Neural crest cell (in vitro differentiated cells): Measurements from ENCODE around the gene NR5A2. TPM values are rescaled to one million over a fixed set of nuclear protein-coding genes. Genes with fewer than 3 reads are reported as not detected.

Source experiments
- DNase-seq: peaks from one replicate; pipeline ENCODE4 v3.0.0; 2021; ENCODE audit warnings: low read depth, mixed read lengths, low spot score
- H3K27ac Mint-ChIP-seq: one replicate; pipeline ENCODE4 v1.8.0; 2021; ENCODE audit warnings: mild to moderate bottlenecking, mixed read lengths; ENCODE audit not compliant: unreplicated experiment
- H3K27me3 Mint-ChIP-seq: 2 replicates; pipeline ENCODE4 v1.8.0; 2021; ENCODE audit warnings: low read depth, mild to moderate bottlenecking, mixed read lengths
- H3K36me3 Mint-ChIP-seq: 2 replicates; pipeline ENCODE4 v1.8.0; 2021; ENCODE audit warnings: low read depth, mild to moderate bottlenecking, mixed read lengths
- H3K4me1 Mint-ChIP-seq: 2 replicates; pipeline ENCODE4 v1.8.0; 2021; ENCODE audit warnings: mixed read lengths
- H3K4me3 Mint-ChIP-seq: one replicate; pipeline ENCODE4 v1.8.0; 2021; ENCODE audit warnings: mild to moderate bottlenecking, mixed read lengths
- H3K9me3 Mint-ChIP-seq: 2 replicates; pipeline ENCODE4 v1.8.0; 2021; ENCODE audit warnings: mixed read lengths
- total RNA-seq: library from RNA; stranded (reverse); gene quantifications from 2 replicates; pipeline ENCODE4 v1.2.1, GENCODE V29; 2021
- TF ChIP-seq, protein P1 (sequence below): fragments of 200-600 bp; sonication (generic); conservative IDR thresholded peaks from 2 replicates; pipeline ENCODE4 v1.5.0; 2021; ENCODE audit warnings: antibody characterized with exemption, mild to moderate bottlenecking

The NR5A2 gene
- total RNA-seq, 1 donor from 2014 or later, result not detected

DNA sequence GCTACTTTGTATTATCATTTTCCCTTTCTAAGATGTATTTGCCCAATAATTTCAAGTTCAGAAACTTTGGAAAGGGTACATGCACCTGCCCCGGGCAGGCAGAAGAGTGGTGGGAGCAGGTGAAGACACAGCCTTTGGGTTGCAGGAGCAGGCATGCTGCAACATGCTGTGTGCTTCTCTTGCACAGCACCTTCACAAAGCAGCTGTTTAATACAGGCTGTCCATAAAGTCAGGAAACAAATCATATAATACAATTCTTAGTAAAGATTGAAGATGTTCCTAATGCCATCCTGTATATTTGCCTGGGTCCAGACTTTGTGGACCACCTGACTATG is 199.4 kb downstream of the NR5A2 start:
- H3K27me3 Mint-ChIP-seq, result no peaks in the 10 kb centered on the region
- peaks cover 56% of the 10 kb centered on the region for H3K4me1 Mint-ChIP-seq
- no peak overlapping the region for H3K27ac Mint-ChIP-seq

More for the DNA sequence above, 199.4 kb downstream of the NR5A2 start:
- no peak for DNase-seq
- H3K9me3 Mint-ChIP-seq, result peaks cover 4% of the 10 kb centered on the region
- H3K4me3 Mint-ChIP-seq, result peak overlapping the region; percentile 52
- H3K36me3 Mint-ChIP-seq, result no peaks in the 10 kb centered on the region
- TF ChIP-seq, protein P1, sequence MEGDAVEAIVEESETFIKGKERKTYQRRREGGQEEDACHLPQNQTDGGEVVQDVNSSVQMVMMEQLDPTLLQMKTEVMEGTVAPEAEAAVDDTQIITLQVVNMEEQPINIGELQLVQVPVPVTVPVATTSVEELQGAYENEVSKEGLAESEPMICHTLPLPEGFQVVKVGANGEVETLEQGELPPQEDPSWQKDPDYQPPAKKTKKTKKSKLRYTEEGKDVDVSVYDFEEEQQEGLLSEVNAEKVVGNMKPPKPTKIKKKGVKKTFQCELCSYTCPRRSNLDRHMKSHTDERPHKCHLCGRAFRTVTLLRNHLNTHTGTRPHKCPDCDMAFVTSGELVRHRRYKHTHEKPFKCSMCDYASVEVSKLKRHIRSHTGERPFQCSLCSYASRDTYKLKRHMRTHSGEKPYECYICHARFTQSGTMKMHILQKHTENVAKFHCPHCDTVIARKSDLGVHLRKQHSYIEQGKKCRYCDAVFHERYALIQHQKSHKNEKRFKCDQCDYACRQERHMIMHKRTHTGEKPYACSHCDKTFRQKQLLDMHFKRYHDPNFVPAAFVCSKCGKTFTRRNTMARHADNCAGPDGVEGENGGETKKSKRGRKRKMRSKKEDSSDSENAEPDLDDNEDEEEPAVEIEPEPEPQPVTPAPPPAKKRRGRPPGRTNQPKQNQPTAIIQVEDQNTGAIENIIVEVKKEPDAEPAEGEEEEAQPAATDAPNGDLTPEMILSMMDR, result no peak
